HG03521 (cell line): ENCODE measurements around the gene ANKRD17.
"Not testable (repeated sequence)": the region's sequence is repeated elsewhere in the genome, so short reads cannot be mapped to it uniquely, and the experiment has no call there.

Experiments
- ATAC-seq: cut with Tn5 transposase; IDR thresholded peaks from one replicate; pipeline ENCODE4 v1.9.1; 2021; ENCODE audit warnings: mild to moderate bottlenecking, moderate library complexity; ENCODE audit not compliant: unreplicated experiment

Gene ANKRD17

DNA sequence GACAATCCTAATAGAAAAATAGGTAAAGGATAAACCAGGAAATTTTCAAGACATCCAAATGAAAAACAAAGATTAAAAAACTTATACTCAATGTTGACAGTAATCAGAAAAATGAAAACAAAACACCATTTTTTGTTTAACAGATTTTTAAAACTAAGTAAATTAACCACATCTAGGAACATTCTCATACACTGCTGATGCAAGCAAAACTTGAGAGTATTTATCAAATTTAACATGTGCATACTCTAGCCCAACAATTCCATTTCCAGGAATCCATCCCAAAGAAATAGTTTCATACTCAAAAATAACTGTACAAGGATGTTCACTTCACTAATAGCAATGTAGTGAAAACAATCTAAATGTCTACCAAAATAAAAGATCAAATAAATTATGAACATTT is 11.5 kb downstream of the ANKRD17 start:
- no peak for ATAC-seq

DNA sequence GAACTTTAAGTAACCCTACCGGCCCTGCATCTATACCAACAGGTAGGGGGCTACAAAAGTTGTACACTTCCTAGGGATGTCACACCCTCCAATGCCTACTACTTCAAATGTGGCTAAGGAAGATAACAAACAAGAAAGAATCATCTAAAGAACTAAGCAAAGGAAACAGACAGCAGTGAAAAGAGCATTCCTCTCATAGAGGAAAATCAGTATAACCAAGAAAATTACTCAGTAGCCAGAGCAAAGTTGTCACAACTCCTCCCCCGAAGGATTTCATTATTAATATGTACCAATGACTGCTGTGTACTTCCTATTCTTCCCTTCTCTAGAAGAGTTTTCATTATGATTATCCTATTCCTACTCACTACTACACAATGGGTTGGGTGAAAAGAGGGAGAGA is 12.6 kb downstream of the ANKRD17 start:
- ATAC-seq = no peak

DNA sequence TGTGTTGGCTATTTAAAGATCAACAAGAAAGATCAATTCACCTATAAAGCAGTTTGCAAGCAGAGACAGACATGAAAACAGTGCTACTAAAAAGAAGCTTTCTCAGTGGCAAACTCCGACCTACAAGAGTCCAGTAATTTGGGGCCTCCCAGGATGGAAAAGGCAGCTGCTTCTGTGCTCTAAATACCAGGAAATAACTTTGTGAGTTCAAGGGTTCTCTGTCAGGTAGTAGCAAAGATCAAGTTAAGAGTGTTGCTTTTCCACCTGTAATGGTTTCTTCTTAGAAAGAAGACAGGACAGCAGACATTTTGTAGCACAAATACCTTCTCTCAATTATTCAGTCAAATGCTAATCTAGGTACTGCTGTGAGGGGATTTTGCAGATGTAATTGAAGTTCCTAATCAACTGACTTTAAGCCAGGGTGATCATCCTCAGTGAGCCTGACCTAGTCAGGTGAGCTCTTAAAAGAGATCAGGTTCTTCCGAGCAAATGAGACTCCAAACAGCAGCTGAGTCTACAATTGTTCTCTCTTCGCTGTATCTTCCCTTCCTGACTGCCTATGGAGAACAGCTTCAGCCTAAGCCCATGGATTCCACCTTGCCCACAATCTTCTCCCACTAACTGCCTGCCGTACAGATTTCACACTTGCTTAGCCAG is 13.5 kb downstream of the ANKRD17 start:
- ATAC-seq = no peak

DNA sequence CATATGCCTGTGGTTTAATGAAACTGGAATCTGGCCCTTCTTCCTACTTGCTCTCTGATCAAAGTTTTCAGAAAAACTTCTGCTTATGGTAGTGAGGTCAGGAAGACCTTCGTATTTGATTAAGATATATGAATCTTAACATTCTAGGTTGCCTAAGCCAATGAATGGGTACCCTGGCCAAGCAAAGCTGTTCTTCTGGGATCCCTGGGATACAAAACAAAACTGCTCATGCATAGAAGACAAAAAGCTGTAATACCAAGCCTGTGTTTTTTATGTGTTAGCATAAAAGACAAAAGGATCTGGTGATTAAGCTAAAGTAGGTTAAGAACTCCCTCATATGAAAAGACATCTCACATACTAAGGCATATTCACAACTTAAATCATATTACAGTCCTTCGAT is 21.6 kb downstream of the ANKRD17 start:
- ATAC-seq = no peak

DNA sequence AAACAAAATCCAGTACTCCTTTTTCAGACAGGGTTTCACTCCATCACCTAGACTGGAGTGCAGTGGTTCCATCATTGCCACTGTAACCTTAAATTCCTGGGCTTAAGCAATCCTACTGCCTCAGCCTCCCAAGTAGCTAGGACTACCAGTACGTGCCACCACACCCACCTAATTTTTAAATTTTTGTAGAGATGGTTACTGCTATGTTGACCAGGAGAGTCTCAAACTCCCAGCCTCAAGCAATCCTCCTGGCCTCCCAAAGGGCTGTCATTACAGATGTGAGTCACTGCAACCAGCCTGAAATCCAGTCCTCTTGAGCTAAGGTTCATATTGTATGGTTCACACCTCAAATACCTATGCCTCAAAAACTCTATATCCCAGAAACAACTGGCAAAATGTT is 22.4 kb downstream of the ANKRD17 start:
- no peak for ATAC-seq

DNA sequence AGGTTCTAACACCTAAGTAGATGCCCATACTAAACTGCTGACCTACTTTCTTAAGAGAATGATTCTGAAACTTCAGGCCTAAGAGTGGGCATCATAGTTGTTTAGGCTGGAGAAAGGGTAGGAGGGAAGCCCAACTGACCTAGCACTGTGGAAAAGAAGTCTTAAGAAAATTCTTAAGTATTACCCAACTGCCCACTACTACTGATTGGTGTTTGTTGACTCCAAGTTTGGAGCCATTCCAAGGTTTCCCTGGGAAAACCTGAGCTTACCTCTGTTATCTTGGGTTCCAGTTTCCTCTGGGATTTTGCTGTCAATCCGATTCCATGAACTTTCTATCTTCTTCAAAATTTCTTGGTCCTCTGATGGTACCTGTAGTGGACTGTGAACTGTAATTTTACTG is 23.9 kb downstream of the ANKRD17 start:
- no peak for ATAC-seq

DNA sequence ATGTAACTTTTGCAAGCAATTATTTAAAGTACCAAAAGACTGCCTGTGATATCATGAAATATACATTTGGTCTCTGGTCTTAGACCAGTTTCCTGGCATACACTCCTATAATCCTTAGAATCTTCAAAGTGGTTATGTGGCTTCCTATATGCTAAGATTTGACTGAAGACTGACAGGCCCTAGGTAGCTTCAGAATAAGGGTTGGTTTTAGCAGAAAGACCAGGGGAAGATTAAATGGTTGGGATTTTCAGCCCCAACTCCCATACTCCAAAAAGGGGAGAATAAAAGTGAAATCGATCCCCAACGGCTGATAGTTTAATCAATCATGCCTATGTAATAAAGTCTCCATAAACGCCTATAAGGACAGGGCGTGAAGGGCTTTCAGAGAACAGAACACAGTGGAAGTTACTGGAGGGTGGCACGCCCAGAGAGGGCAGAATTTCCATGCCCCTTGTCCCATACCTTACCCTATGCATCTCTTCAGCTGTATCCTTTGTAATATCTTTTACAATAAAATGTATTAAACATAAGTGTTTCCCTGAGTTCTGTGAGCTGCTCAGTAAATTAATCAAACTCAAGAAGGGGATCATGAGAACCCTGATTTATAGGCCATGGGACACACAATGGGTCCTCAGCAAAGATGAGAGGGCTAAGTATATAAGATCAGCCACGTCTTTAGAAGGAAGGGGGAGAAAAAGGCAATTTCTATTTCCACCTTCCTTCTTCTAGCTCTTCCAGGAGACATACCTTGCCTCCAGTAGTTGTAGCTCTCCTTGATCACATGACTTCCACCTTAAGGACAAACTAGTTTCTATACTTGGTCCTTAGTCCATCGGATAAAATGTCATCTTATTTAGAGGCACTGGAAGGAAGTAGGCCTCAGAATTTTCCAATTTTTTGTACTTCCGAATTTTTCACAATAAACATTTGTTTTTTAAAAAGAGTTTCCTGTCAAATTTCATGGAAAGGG is 26.8 kb downstream of the ANKRD17 start:
- no peak for ATAC-seq

DNA sequence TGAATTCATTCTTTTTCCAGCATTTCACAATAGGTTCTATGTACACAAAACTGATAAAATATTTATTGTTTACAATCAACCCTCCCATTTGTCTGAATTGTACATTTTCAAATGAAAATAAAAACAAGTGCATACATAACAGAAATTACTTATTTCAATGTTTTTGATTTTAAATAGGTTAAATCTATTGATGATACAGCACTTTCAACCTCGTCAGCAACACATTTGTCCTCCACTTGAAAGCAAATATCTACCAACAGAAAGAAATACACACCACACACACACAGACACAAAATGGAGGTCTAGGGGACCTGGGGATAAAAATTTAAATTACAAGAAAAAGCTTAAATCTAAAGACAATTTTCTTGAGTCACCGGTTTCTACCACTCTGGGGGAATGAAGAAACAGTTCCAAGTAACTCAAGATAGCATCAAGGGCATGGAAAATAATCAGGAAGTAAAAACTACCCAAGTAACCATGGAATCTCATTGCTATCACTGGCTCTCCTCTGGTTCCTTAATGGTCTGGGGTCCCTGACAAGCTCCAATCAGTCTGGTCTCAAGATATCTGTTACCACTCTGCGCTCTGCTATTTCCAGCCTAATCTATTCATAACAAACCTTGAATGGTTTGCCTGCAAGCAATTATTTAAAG is 27.6 kb downstream of the ANKRD17 start:
- ATAC-seq = no peak

DNA sequence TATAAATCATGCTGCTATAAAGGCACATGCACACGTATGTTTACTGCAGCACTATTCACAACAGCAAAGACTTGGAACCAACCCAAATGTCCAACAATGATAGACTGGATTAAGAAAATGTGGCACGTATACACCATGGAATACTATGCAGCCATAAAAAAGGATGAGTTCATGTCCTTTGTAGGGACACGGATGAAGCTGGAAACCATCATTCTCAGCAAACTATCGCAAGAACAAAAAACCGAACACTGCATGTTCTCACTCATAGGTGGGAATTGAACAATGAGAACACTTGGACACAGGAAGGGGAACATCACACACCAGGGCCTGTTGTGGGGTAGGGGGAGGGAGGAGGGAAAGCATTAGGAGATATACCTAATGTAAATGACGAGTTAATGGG is 29.8 kb downstream of the ANKRD17 start:
- not testable (repeated sequence) for ATAC-seq

DNA sequence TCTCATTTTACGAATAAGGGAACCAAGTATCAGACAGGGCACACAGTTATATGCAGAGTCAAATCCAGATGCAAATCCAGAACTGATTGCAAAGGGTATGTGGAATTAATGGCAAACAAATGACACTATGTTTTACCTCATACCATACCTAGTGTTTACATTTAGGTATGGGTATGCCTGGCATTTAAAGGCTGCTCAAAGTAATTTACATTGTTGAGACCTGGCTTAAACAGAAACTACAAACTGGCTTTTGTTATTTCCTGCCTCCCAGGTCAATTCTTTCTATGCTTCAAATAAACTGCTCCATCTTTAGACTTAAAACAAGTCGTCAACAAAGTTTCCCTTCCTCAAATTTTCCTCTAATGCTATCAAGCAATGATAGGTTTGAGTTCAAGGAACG is 33.7 kb downstream of the ANKRD17 start:
- ATAC-seq = no peak

DNA sequence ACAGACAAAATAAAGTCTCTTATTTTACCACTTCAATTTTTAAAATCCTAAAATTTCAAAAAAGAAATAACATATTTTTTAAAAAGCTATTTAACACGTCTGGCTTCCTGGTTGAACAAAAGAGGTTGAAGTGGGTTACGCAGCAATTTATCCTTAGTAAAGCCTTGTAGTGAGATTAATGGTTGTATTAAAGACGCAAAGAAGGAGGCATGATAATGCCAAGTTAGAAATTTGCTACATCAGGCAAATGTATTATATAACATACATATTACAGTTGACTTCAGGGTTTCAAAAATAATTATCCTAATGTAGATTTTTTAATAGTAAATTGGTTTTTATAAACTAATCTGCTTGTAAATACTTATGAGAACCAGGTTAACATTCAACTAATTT is 35.3 kb downstream of the ANKRD17 start:
- no peak for ATAC-seq

DNA sequence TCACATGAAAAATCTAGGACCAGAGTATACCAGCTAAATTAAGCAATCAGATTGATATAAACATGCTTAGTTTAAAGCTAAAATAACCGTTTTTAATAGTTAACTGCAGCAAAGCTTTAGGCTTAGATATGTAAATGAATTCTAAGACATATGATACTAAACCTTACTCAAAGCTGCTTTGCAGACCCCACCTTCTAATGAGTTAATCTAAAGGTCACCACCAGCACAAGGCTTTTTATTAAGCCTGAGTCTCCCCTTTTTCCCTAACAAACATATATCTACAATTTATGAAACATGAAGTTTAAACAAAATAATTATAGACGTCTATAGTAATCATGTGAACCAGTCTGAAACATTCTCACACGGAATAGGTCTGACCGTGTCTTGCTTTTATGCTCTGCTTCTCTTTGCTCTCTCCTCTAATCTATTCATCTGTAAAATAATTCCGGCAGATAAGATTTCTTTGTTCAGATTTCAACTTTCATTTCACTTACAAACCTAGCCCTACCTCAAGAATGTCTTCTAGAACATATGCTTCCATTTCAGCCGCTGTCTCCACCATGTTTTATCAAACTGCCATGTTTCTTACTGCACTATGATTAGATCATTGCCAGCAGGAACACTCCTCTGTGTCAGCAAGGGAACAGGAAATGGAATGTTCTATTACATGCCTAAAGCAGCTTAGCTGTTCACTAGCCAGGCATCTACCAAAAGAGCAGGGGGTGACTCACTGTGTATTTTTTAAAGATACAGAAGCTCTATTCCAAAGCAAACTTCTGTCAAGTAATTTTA is 35.9 kb downstream of the ANKRD17 start:
- ATAC-seq = peak; percentile 98

DNA sequence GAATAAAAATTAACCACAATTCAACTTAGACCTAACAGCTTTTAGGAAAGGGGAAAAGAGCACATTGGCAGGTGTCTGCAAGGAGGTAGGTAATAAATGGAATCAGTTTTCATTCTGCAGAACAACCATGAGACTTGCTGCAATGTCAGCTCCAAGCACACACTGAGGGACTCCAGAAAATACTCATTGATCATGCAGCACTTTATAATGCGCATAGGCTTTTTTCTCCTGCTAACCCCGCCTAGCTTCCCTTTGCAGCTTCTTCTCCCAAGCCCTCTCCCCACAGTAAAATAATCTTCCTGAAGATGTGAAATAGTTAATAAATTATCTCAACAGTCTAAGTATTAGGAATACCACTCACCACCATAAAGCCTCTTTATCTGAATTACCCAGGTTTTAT is 36.9 kb downstream of the ANKRD17 start:
- no peak for ATAC-seq

DNA sequence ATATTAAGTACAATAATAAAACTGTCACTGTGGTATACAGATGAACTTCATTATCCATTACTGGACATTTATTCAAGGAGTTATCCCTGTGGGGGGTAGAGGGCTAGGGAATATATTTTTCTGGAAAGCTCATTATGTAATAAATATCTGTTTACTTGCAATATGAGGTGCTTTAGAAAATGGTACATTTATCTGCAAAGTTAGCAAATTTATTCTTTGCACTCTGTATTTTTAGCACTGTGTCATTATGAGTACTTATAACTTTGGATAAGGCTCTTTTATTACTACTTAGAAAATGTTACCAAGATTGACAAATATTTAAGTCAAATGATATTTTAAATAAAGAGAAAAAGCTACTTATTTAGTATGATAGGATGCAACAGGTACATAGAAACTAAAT is 37.8 kb downstream of the ANKRD17 start:
- ATAC-seq = no peak

DNA sequence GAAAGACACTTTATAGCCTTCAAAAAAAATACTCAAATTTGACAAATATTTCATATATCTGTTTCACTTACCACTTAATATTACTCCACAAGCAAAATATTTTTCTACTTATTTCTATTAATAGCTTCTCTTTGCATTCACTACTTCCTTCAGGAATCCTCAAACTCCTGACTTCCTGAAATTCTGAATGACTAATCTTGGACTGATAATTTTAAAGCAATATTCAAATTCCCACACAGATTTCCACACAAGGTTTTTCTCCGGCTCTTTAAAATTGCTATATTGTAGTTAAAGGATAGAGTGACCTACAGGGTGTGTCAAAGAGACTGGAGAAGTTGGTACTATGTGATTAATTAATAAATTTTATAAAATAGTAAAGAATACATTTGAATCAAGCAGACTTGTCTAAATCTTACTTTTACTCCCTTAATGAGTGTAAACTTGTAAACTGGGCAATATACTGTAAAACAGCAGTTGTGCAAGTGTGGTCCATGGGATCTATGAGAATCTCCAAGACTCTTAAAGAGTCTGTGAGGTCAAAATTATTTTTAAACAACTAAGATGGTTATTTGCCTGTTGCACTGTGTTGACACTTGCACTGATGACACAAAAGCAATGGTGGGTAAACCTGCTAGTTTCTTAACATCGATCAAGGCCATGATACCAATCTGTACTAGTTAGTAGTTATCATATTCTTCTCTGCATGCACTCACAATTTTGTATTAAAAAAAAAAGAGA is 44.5 kb downstream of the ANKRD17 start:
- no peak for ATAC-seq

DNA sequence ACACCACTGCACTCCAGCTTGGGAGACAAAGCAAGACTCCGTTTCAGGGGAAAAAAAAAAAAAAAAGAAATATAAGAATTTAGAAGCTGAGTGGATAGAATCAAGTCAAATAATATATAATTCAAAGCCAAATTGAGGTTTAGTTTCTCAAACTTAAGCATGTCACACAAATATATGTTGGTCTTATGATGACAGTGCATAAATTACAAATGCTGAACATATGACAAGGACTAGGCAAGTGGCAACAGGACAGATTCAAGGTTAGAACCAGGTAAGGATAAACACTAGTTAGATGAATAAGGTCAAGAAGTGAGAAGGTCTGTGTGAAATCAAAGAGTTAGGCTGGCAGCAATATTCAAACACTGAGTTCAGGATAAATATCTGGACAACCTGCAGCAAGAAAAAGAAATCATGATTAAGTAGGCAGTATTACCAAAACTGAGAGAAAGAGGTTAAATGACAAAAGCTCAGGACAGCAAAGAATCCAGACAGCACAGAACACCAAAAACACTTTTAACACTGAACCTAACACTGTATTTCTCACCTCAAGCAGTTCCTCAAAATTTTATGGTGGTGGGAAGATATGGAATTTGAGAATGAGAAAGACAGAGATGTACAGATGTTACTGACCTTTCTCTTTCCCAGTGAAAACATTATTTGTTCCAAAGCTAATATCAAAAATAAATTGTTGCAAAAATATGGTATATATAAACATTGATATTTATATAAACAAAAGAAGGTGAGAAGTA is 45.4 kb downstream of the ANKRD17 start:
- no peak for ATAC-seq

DNA sequence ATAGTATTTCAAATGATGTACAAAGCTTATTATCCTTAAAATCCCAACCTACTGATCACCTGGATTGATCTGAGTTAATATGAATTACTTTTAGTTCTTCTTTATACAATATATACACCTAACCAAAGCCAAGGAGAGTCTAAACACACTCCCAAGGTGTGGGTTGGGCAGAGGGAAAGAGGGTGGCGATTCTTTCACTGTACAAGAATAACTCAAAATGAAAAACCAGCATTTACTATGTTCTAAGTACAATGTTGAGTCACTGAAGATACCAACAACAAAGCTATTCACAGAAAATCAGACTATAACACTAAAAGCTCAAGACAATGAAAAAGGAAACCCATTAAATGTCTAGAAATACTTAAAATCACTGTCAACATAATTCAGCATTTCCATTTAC is 46.6 kb downstream of the ANKRD17 start:
- ATAC-seq = no peak

DNA sequence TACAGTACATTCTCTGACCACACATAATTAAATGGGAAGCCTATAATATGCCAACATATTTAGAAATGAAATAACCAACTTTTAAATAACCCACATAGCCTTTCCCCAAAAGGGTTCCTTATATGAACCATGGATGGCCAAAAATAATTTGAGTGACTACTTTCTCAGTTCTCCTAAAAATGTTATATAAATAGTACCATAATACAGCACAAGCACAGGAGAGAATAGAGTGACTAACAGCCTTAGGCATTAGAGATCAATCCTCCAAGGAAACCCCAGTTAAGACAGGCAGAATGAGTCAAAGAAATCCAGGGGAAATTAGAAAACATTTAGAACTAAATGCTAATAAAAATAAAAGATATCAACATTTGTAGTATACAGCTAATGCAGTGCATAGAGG is 50.2 kb downstream of the ANKRD17 start:
- ATAC-seq = no peak

DNA sequence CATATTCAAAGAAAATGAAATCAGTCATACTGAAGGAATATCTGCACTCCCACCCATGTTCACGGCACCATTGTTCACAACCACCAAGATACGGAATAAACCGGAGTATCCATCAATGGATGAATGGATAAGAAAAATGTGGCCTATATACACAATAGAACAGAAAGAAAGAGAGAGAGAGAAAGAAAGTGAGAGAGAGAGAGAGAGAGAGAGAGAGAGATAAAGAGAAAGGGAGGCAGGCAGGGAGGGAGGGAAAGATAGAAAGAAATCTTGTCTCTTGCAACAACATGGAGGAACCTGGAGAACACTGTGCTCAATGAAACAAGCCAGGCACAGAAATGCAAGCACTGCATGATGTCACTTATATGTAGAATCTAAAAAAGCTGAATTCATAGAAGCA is 52.4 kb downstream of the ANKRD17 start:
- ATAC-seq = no peak

DNA sequence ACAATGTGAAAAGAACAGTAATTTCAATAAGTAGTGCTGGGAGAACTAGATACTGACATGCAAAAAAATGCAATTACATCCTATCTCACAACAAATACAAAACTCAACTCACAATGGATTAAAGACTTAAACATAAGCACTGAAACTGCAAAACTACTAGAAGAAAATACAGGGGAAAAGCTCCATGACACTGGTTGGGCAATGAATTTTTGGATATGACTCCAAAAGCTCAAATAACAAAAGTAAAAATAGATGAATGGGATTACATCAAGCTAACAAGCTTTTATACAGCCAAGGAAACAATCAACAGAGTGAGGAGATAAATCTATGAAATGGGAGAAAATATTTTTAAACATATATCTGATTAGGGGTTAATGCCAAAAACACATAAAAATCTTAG is 53.1 kb downstream of the ANKRD17 start:
- no peak for ATAC-seq
